Measurements from ENCODE around the gene SUOX. TPM values are rescaled to one million over a fixed set of nuclear protein-coding genes. Genes with fewer than 3 reads are reported as not detected.
"Not testable (repeated sequence)": the region's sequence is repeated elsewhere in the genome, so short reads cannot be mapped to it uniquely, and the experiment has no call there.

The SUOX gene
- total RNA-seq, 1 experiment from 2014 or later, result 11.8 TPM

DNA sequence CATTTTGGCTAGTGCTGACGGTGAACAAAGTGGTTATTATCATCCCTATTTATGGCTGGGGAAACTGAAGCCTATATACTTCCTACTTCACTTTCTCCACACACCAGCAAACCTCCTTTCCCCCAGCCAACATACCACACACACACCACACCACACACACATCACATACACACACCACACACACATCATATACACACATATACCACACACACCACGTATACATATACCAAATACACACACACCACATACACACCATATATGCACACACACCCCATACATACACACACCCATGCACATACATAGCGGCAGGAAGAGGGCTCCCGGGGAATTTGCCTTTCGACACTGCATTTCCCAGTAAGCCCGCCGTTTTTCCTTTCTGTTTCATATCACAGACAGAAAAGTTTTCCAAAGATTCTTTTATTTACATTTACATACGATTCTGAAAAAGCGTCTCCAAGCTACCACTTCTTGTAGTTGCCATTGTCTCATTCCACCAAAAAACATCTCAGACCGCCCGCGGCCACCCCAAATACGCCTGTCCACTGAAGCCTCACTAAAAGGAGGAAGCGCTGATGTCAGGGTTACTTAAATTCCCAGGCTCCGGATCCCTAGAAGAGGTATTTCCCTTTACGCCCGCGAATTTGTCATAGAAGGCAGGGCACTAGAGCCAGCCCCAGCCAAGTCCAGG, 24.0 kb upstream of the SUOX start:
- H3K4me3 ChIP-seq, result peak overlapping the region; percentile 35
- H3K27me3 ChIP-seq (replicated peaks), result no peaks in the 10 kb centered on the region
- H3K36me3 ChIP-seq, result peaks cover 50% of the 10 kb centered on the region
- H3K4me1 ChIP-seq (replicated peaks), result peaks cover 22% of the 10 kb centered on the region
- no peak for DNase-seq (ENCODE audit: low read depth in 1 of 2, low spot score in 2 of 2)
- no peaks in the 10 kb centered on the region for H3K9me3 ChIP-seq (replicated peaks)
- peak overlapping the region; percentile 58 for H3K27ac ChIP-seq

GRCh38 chr12:55973599-55974307, 23.3 kb upstream of the SUOX start, which contains the start of gene RAB5B:
TSS of gene RAB5B (plus strand) at chr12:55974078. CDS start at chr12:55986961, 12,883 bp downstream.
- Histone ChIP-seq H3K27me3 (replicated peaks) (no peaks in the 10 kb centered on the region), H3K4me3 (peak within 1 kb of the TSS; percentile 77), H3K9me3 (replicated peaks) (no peaks in the 10 kb centered on the region), H3K36me3 (peaks cover 43% of the 10 kb centered on the region), H3K27ac (peak within 1 kb of the TSS; percentile 58), H3K4me1 (replicated peaks) (peaks cover 19% of the 10 kb centered on the region)
- DNase-seq (ENCODE audit: low read depth in 1 of 2, low spot score in 2 of 2), result peak; percentile 99 to 100

DNA sequence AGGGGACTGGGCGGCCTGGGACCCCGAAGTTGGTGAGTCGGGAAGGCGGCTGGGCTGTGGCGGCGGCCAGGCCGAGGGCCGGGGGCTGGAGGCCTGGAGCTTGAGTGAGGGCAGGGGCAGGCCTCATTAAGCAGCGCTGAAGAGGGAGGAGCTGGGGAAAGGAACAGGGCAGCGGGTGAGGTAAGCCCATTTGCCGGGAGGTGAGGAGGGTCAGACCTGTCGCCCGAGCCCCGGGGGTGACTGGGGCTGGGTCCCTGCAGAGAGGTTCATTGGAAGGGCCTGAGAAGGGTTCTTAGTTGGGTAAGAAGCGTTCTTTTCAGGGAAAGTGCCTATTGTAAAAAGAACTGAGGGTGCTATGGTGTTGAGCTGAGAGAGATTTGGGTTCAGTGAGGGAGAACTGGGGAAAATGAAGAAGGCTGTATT, 22.8 kb upstream of the SUOX start:
- DNase-seq (ENCODE audit: low read depth in 1 of 2, low spot score in 2 of 2), result peak in 1 of 2 experiments; percentile 15
- Histone ChIP-seq H3K4me1 (replicated peaks) (peaks cover 19% of the 10 kb centered on the region), H3K4me3 (peak overlapping the region; percentile 77), H3K27ac (peak overlapping the region; percentile 57), H3K36me3 (peaks cover 41% of the 10 kb centered on the region), H3K9me3 (replicated peaks) (no peaks in the 10 kb centered on the region), H3K27me3 (replicated peaks) (no peaks in the 10 kb centered on the region)

DNA sequence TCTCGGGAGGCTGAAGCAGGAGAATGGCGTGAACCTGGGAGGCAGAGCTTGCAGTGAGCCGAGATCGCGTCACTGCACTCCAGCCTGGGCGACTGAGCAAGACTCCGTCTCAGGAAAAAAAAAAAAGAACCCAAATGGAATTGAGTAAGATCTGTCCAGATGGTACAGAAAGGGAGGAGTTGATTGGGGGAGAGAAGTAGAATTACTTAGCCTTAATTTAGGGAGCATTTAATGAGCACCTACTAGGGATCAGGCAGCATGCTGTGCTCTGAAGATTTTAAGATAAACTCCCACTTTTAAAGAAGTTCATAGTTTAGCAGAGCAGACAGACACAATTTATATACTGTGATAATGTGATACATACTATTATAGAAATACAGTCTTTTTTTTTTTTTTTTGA, 18.7 kb upstream of the SUOX start:
- H3K27me3 ChIP-seq (replicated peaks), result no peaks in the 10 kb centered on the region
- 0 out of 2 replicates have a peak, but pooled peaks cover 3% of the 10 kb centered on the region for H3K4me1 ChIP-seq (replicated peaks)
- no peak overlapping the region for H3K27ac ChIP-seq
- peaks cover 31% of the 10 kb centered on the region for H3K36me3 ChIP-seq
- no peak overlapping the region for H3K4me3 ChIP-seq
- DNase-seq (ENCODE audit: low read depth in 1 of 2, low spot score in 2 of 2), result no peak
- no peaks in the 10 kb centered on the region for H3K9me3 ChIP-seq (replicated peaks)

DNA sequence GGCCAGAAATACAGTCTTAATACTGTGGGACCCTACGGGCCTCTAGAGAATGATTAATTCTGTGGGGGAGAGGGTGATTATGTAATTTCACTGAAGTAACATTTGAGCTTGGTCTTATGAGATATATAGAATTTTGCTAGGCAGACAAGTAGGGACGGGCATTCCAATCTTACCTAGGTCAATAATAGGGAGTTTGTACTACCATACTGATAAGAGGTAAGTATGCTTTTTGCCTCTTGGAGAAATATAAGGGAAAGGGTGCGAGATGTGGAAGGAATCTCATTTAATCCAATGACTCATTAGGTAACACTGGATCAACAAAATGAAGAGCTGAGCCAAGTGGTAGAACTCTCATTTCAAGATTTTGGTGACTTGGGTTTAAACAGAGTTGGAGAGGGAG, 18.0 kb upstream of the SUOX start:
- H3K9me3 ChIP-seq (replicated peaks), result no peaks in the 10 kb centered on the region
- H3K27ac ChIP-seq, result no peak overlapping the region
- H3K4me3 ChIP-seq, result no peak overlapping the region
- 0 out of 2 replicates have a peak, but pooled peaks cover 3% of the 10 kb centered on the region for H3K4me1 ChIP-seq (replicated peaks)
- DNase-seq (ENCODE audit: low read depth in 1 of 2, low spot score in 2 of 2), result no peak
- peaks cover 30% of the 10 kb centered on the region for H3K36me3 ChIP-seq
- H3K27me3 ChIP-seq (replicated peaks), result no peaks in the 10 kb centered on the region

GRCh38 chr12:55981882-55982281, 15.2 kb upstream of the SUOX start:
- not testable (repeated sequence) for H3K4me3 ChIP-seq; H3K9me3 ChIP-seq (replicated peaks); DNase-seq (ENCODE audit: low read depth in 1 of 2, low spot score in 2 of 2); H3K27me3 ChIP-seq (replicated peaks); H3K27ac ChIP-seq; H3K4me1 ChIP-seq (replicated peaks)
- H3K36me3 ChIP-seq, result peaks cover 41% of the 10 kb centered on the region

GRCh38 chr12:55982319-55982936, 14.6 kb upstream of the SUOX start:
- no peak overlapping the region for H3K4me3 ChIP-seq
- no peaks in the 10 kb centered on the region for H3K27me3 ChIP-seq (replicated peaks)
- H3K36me3 ChIP-seq, result peaks cover 41% of the 10 kb centered on the region

DNA sequence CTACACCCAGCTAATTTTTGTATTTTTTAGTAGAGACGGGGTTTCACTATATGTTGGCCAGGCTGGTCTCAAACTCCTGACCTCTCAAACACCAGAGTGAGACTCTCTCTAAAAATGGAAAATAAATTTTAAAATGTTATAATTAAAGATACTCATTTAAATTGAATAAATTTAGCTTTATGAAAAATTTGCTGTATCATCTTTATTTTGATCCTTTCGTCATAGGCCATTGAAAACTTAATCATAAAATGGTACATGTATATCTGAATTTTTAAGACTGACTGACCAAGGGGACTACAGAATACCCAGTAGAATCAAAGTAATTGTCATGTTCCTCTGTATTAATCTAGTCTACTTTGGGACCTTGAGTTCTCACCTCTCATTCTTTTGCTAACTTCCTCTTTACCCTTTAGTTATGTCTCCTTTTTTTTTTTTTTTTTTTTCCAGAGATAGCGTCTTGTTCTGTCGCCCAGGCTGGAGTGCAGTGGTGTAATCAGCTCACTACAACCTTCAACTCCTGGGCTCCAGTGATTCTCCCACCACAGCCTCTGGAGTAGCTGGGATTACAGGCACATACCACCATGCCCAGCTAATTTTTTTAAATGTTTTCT, 13.7 kb upstream of the SUOX start:
- Histone ChIP-seq H3K27ac (no peak overlapping the region), H3K4me1 (replicated peaks) (no peaks in the 10 kb centered on the region), H3K4me3 (no peak overlapping the region), H3K36me3 (peaks cover 46% of the 10 kb centered on the region), H3K9me3 (replicated peaks) (no peaks in the 10 kb centered on the region), H3K27me3 (replicated peaks) (no peaks in the 10 kb centered on the region)
- no peak for DNase-seq (ENCODE audit: low read depth in 1 of 2, low spot score in 2 of 2)

More at GRCh38 chr12:55982319-55982936, 14.6 kb upstream of the SUOX start:
- Histone ChIP-seq H3K4me1 (replicated peaks) (no peaks in the 10 kb centered on the region), H3K27ac (no peak overlapping the region), H3K9me3 (replicated peaks) (no peaks in the 10 kb centered on the region)
- no peak for DNase-seq (ENCODE audit: low read depth in 1 of 2, low spot score in 2 of 2)

GRCh38 chr12:55984861-55985260, 12.2 kb upstream of the SUOX start:
- Histone ChIP-seq H3K9me3 (replicated peaks) (no peaks in the 10 kb centered on the region), H3K36me3 (peaks cover 48% of the 10 kb centered on the region), H3K27me3 (replicated peaks) (no peaks in the 10 kb centered on the region), H3K4me1 (replicated peaks) (no peaks in the 10 kb centered on the region), H3K27ac (no peak overlapping the region), H3K4me3 (no peak overlapping the region)
- no peak for DNase-seq (ENCODE audit: low read depth in 1 of 2, low spot score in 2 of 2)

DNA sequence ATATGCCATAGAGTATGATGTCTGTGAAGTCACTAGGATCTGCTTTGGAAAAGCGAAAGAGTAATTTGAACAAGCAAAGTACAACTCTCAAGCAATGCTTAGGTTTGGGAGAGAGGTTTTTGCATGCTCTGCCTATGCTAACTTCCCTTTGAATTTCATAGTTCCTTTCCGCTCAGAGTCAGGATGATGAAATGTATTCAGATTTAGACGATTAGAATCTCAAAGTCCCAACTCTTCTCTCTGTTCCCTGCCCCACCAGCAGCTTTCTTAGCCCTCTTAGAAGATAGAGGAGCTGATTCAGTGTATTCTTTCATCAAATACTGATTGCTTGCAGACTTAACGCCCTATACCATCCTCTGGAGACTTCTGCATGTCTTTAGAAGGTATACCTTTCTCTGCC, 11.7 kb upstream of the SUOX start:
- Histone ChIP-seq H3K9me3 (replicated peaks) (no peaks in the 10 kb centered on the region), H3K27me3 (replicated peaks) (no peaks in the 10 kb centered on the region), H3K4me1 (replicated peaks) (no peaks in the 10 kb centered on the region), H3K27ac (no peak overlapping the region), H3K36me3 (peaks cover 51% of the 10 kb centered on the region), H3K4me3 (no peak overlapping the region)
- no peak for DNase-seq (ENCODE audit: low read depth in 1 of 2, low spot score in 2 of 2)

DNA sequence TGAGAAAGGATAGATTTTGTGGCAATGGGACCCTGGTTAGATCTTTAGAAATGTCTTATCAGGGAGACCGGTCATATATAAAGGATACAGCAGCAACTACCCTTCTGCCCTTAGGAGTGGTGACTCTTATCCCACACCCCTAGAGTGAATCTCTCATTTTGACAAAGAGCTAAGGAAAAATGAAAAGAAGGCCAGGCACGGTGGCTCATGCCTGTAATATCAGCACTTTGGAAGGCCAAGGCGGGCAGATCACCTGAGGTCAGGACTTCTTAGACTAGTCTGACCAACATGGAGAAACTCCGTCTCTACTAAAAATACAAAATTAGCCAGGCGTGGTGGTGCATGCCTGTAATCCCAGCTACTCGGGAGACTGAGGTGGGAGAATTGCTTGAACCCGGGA, 11.1 kb upstream of the SUOX start:
- DNase-seq (ENCODE audit: low read depth in 1 of 2, low spot score in 2 of 2); H3K4me3 ChIP-seq; H3K27me3 ChIP-seq (replicated peaks); H3K27ac ChIP-seq; H3K4me1 ChIP-seq (replicated peaks); H3K9me3 ChIP-seq (replicated peaks): not testable (repeated sequence)
- peaks cover 51% of the 10 kb centered on the region for H3K36me3 ChIP-seq

GRCh38 chr12:55991110-55991509, 6.0 kb upstream of the SUOX start:
- Histone ChIP-seq H3K9me3 (replicated peaks) (no peaks in the 10 kb centered on the region), H3K27ac (no peak overlapping the region), H3K4me1 (replicated peaks) (0 out of 2 replicates have a peak, but pooled peaks cover 1% of the 10 kb centered on the region), H3K36me3 (peaks cover 57% of the 10 kb centered on the region), H3K4me3 (no peak overlapping the region), H3K27me3 (replicated peaks) (no peaks in the 10 kb centered on the region)
- DNase-seq (ENCODE audit: low read depth in 1 of 2, low spot score in 2 of 2), result no peak

GRCh38 chr12:55993230-55993853, 3.7 kb upstream of the SUOX start:
- Histone ChIP-seq H3K27ac (no peak overlapping the region), H3K4me3 (no peak overlapping the region), H3K36me3 (peaks cover 49% of the 10 kb centered on the region), H3K9me3 (replicated peaks) (no peaks in the 10 kb centered on the region), H3K4me1 (replicated peaks) (0 out of 2 replicates have a peak, but pooled peaks cover 4% of the 10 kb centered on the region), H3K27me3 (replicated peaks) (no peaks in the 10 kb centered on the region)
- no peak for DNase-seq (ENCODE audit: low read depth in 1 of 2, low spot score in 2 of 2)
